A549 (cell line): ENCODE data around the gene SPC25. TPM values are rescaled to one million over a fixed set of nuclear protein-coding genes. Genes with fewer than 3 reads are reported as not detected.

ENCODE experiments used
- ATAC-seq, 2 experiments: fragments of 200-7000 bp in 1 of 2; fragments of >200 bp in 1 of 2; cut with Nextera tagmentation in 1 of 2; cut with Tn5 transposase in 1 of 2; 3 replicates each; pipeline versions ENCODE4 v1.8.0 to v1.9.1; 2018 to 2020; ENCODE audit warnings: mild to moderate bottlenecking in 1 of 2, moderate library complexity in 1 of 2
- CTCF ChIA-PET: fragments of 300-600 bp; sonication (Branson Sonifier 250); formaldehyde crosslinking; extraction: SDS; loops from one replicate; lab custom pipeline; 2021; ENCODE audit warnings: antibody characterized with exemption, inconsistent platforms; lab: Yijun Ruan, JAX
- POLR2A ChIA-PET: fragments of 350-600 bp; formaldehyde crosslinking; extraction: SDS; loops from one replicate; lab custom pipeline; 2021; ENCODE audit warnings: antibody characterized with exemption, inconsistent platforms; lab: Yijun Ruan, JAX
- DNase-seq, 2 experiments: peaks; one replicate each; pipeline versions ENCODE4 v3.0.0 to v3.0.0-alpha.2; 2011 to 2016; ENCODE audit warnings: low read depth in 1 of 2, low spot score in 1 of 2
- FAIRE-seq: peaks from 2 replicates; lab custom pipeline; 2011; peaks lifted over from hg19 to GRCh38; lab: Jason Lieb, UNC
- H3K27ac ChIP-seq, 2 experiments: fragments of >200 bp; sonication (Bioruptor Twin); formaldehyde crosslinking; 3 replicates each; pipeline ENCODE4 v1.5.1; 2016 to 2017
- H3K4me1 ChIP-seq: fragments of >200 bp; sonication (Bioruptor Twin); formaldehyde crosslinking; 3 replicates; pipeline ENCODE4 v1.6.1; 2016
- H3K4me2 ChIP-seq: fragments of >200 bp; sonication (Bioruptor Twin); formaldehyde crosslinking; 3 replicates; pipeline ENCODE4 v1.6.1; 2016
- H3K4me3 ChIP-seq: fragments of >200 bp; sonication (Bioruptor Twin); formaldehyde crosslinking; 3 replicates; pipeline ENCODE4 v1.5.1; 2016
- H3K9me3 ChIP-seq: fragments of >200 bp; sonication (Bioruptor Twin); formaldehyde crosslinking; 3 replicates; pipeline ENCODE4 v1.6.1; 2016
- ATOH8 ChIP-seq: fragments of 250-450 bp; sonication (Bioruptor Pico); IDR thresholded peaks from 2 replicates; pipeline ENCODE4 v1.5.0; 2020; ENCODE audit warnings: low read depth, mild to moderate bottlenecking, moderate library complexity
- BCL3 ChIP-seq: fragments of >200 bp; sonication (Bioruptor Twin); formaldehyde crosslinking; IDR thresholded peaks from 3 replicates; pipeline ENCODE4 v1.6.1; 2016
- CBX8 ChIP-seq: fragments of 200-600 bp; sonication (generic); IDR thresholded peaks from 2 replicates; pipeline ENCODE4 v1.6.1; 2016
- CEBPB ChIP-seq, 2 experiments: fragments of >200 bp in 1 of 2; sonication (Bioruptor Twin) in 1 of 2; formaldehyde crosslinking in 1 of 2; IDR thresholded peaks; 2 replicates each; pipeline ENCODE4 v1.6.1; 2012 to 2016
- CHD4 ChIP-seq: fragments of 200-600 bp; sonication (generic); IDR thresholded peaks from 2 replicates; pipeline ENCODE4 v1.6.1; 2016; ENCODE audit warnings: antibody characterized with exemption, mild to moderate bottlenecking, borderline replicate concordance
- EHF ChIP-seq: fragments of 250-450 bp; sonication (Bioruptor Pico); IDR thresholded peaks from 2 replicates; pipeline ENCODE4 v1.5.0; 2020; ENCODE audit warnings: mild to moderate bottlenecking
- EP300 ChIP-seq, 2 experiments: fragments of >200 bp; sonication (Bioruptor Twin); formaldehyde crosslinking; IDR thresholded peaks; 2 replicates in 1 of 2; 3 replicates in 1 of 2; pipeline ENCODE4 v1.6.1; 2016 to 2017
- ESRRA ChIP-seq: fragments of 150-350 bp; IDR thresholded peaks from 2 replicates; pipeline ENCODE4 v1.6.1; 2014; ENCODE audit warnings: mild to moderate bottlenecking, low read length, borderline replicate concordance
- FOSB ChIP-seq: fragments of 250-450 bp; sonication (Bioruptor Pico); IDR thresholded peaks from 2 replicates; pipeline ENCODE4 v1.5.0; 2020; ENCODE audit warnings: mild to moderate bottlenecking, moderate library complexity
- FOSL2 ChIP-seq, 2 experiments: fragments of 450-650 bp in 1 of 2; fragments of >200 bp in 1 of 2; sonication (Bioruptor Twin) in 1 of 2; formaldehyde crosslinking; IDR thresholded peaks; 2 replicates each; pipeline versions ENCODE4 v1.5.0 to v1.6.1; 2016 to 2020; ENCODE audit warnings: mild to moderate bottlenecking in 1 of 2, moderate library complexity in 1 of 2
- FOXS1 ChIP-seq: fragments of 250-450 bp; sonication (Bioruptor Pico); IDR thresholded peaks from 2 replicates; pipeline ENCODE4 v1.5.0; 2020; ENCODE audit warnings: mild to moderate bottlenecking, moderate library complexity
- GATA3 ChIP-seq: IDR thresholded peaks from 2 replicates; pipeline ENCODE4 v1.6.1; 2012; ENCODE audit warnings: borderline replicate concordance
- HDAC2 ChIP-seq: fragments of 200-600 bp; sonication (generic); IDR thresholded peaks from 2 replicates; pipeline ENCODE4 v1.6.1; 2016
- KDM5A ChIP-seq: fragments of 200-600 bp; sonication (generic); IDR thresholded peaks from 2 replicates; pipeline ENCODE4 v1.6.1; 2016; ENCODE audit warnings: antibody characterized with exemption, mild to moderate bottlenecking
- MAX ChIP-seq: IDR thresholded peaks from 2 replicates; pipeline ENCODE4 v1.6.1; 2012
- MAZ ChIP-seq: fragments of 150-350 bp; IDR thresholded peaks from 2 replicates; pipeline ENCODE4 v1.6.1; 2014; ENCODE audit warnings: antibody characterized with exemption, low read depth, low read length, borderline replicate concordance
- MYC ChIP-seq: IDR thresholded peaks from 2 replicates; pipeline ENCODE4 v1.6.1; 2012; ENCODE audit warnings: mild to moderate bottlenecking, inconsistent platforms, low read length, improper control_type of control experiment, borderline replicate concordance
- PBX3 ChIP-seq: IDR thresholded peaks from 2 replicates; pipeline ENCODE4 v1.6.1; 2012
- POLR2A ChIP-seq: IDR thresholded peaks from 2 replicates; pipeline ENCODE4 v1.6.1; 2012; ENCODE audit warnings: mild to moderate bottlenecking, low read length
- REST ChIP-seq: fragments of 200-600 bp; sonication (generic); IDR thresholded peaks from 2 replicates; pipeline ENCODE4 v1.6.1; 2016; ENCODE audit warnings: antibody characterized with exemption, mild to moderate bottlenecking, moderate library complexity
- RFX5 ChIP-seq: fragments of 450-650 bp; IDR thresholded peaks from 2 replicates; pipeline ENCODE4 v1.7.1; 2014; ENCODE audit warnings: antibody characterized with exemption, mild to moderate bottlenecking, moderate library complexity
- RNF2 ChIP-seq: fragments of 200-600 bp; sonication (generic); IDR thresholded peaks from 2 replicates; pipeline ENCODE4 v1.6.1; 2016; ENCODE audit warnings: low read depth, mild to moderate bottlenecking, antibody characterized with exemption, moderate library complexity, borderline replicate concordance
- SMC3 ChIP-seq: fragments of >200 bp; sonication (Bioruptor Twin); formaldehyde crosslinking; IDR thresholded peaks from 3 replicates; pipeline ENCODE4 v1.6.1; 2018; ENCODE audit warnings: inconsistent platforms
- TP53 ChIP-seq: fragments of 250-450 bp; sonication (Bioruptor Pico); IDR thresholded peaks from 2 replicates; pipeline ENCODE4 v1.5.0; 2021; ENCODE audit warnings: mild to moderate bottlenecking, moderate library complexity
- USF2 ChIP-seq: fragments of 450-650 bp; IDR thresholded peaks from 2 replicates; pipeline ENCODE4 v1.6.1; 2014; ENCODE audit warnings: antibody characterized with exemption
- ZFP36 ChIP-seq: fragments of 450-650 bp; IDR thresholded peaks from 2 replicates; pipeline ENCODE4 v1.6.1; 2014; ENCODE audit warnings: borderline replicate concordance; ENCODE audit not compliant: partially characterized antibody
- ZNF302 ChIP-seq: fragments of 250-450 bp; sonication (Bioruptor Pico); IDR thresholded peaks from 2 replicates; pipeline ENCODE4 v1.9.0; 2021; ENCODE audit warnings: inconsistent platforms, mild to moderate bottlenecking, moderate library complexity
- polyA plus RNA-seq, 4 experiments: library from polyadenylated mRNA; depleted of rRNA in 3 of 4; stranded (reverse); fragments of >200 nt; fragmentation: RNase III in 1 of 4; extraction: RNeasy Plus Mini Kit Qiagen cat#74134 plus additional on column Dnase treatment in 1 of 4; gene quantifications; 2 replicates in 3 of 4; 3 replicates in 1 of 4; pipeline ENCODE4 v1.2.3, GENCODE V29; 2011 to 2017

Gene SPC25
- polyA plus RNA-seq, 2 of the 4 experiments (the other 2 are of a cell fraction): 23.9 to 27.8 TPM

- no peak for TF ChIP-seq MYC
- no peak for TF ChIP-seq BCL3
- TF ChIP-seq CBX8: no peak
- TF ChIP-seq TP53: no peak
- no peak for TF ChIP-seq ESRRA
- TF ChIP-seq, all 56 proteins: peak for 0
Observed at GRCh38 chr2:168835969-168836368, 54.3 kb downstream of the SPC25 start (continued).

- H3K9me3 ChIP-seq: no peaks in the 10 kb centered on the region
- ATAC-seq (no peak), FAIRE-seq (no peak), DNase-seq (no peak)
- TF ChIP-seq EHF (CRISPR knock-in tag) (no peak), ESRRA (no peak), POLR2A (no peak), ZFP36 (no peak), FOSB (CRISPR knock-in tag) (no peak), FOXS1 (no peak), GATA3 (no peak), RFX5 (no peak), FOSL2 (IDR thresholded peaks at IDR 0.05) (no peak), FOSL2 (CRISPR knock-in tag; IDR thresholded peaks at IDR 0.05) (no peak), USF2 (no peak)
- no peaks in the 10 kb centered on the region for H3K4me1 ChIP-seq
- no peak overlapping the region for H3K4me2 ChIP-seq
- POLR2A ChIA-PET: no interaction called here
- no peak overlapping the region for H3K27ac ChIP-seq
- CTCF ChIA-PET: interaction anchor here (0.7 to 1.6 kb wide), 2 partner anchors 11 to 38 kb away, joined by 4 to 5 read pairs; no protein-coding TSS in a partner anchor
- no peak overlapping the region for H3K4me3 ChIP-seq
Observed at GRCh38 chr2:168831662-168832061, 58.6 kb downstream of the SPC25 start.

GRCh38 chr2:168830958-168831357 is 59.3 kb downstream of the SPC25 start:
- no peaks in the 10 kb centered on the region for H3K4me1 ChIP-seq
- no peak overlapping the region for H3K4me3 ChIP-seq
- POLR2A ChIA-PET: no interaction called here
- no peak overlapping the region for H3K4me2 ChIP-seq
- no peak for DNase-seq
- no peak overlapping the region for H3K27ac ChIP-seq
- H3K9me3 ChIP-seq: no peaks in the 10 kb centered on the region
- CTCF ChIA-PET: interaction anchor here (0.7 to 1.6 kb wide), 2 partner anchors 12 to 37 kb away, joined by 4 to 5 read pairs; no protein-coding TSS in a partner anchor
- TF ChIP-seq MAX (no peak), RNF2 (no peak), GATA3 (no peak), MAZ (no peak), PBX3 (no peak), HDAC2 (no peak), KDM5A (no peak), CEBPB (IDR thresholded peaks at IDR 0.05) (no peak), CHD4 (no peak), EHF (CRISPR knock-in tag) (no peak), SMC3 (no peak), REST (no peak), ATOH8 (CRISPR knock-in tag) (no peak), USF2 (no peak), CBX8 (no peak), ZNF302 (CRISPR knock-in tag) (no peak), EP300 (IDR thresholded peaks at IDR 0.05) (no peak)
- no peak for ATAC-seq
- no peak for FAIRE-seq
